SH-SY5Y (cell line): ENCODE results near the gene JAM2.

Source experiments
- GATA2 ChIP-seq: IDR thresholded peaks from 2 replicates; pipeline ENCODE4 v1.6.1; 2011; ENCODE audit warnings: mild to moderate bottlenecking, low read depth, low read length
- GATA3 ChIP-seq: IDR thresholded peaks from 2 replicates; pipeline ENCODE4 v1.6.1; 2011; ENCODE audit warnings: low read depth, mild to moderate bottlenecking, low read length, moderate library complexity

GRCh38 chr21:25733859-25734653 is 95.0 kb downstream of the JAM2 start:
- no peak for TF ChIP-seq GATA2
- TF ChIP-seq GATA3 = no peak
